Measurements from ENCODE around the gene EPO.

DNA sequence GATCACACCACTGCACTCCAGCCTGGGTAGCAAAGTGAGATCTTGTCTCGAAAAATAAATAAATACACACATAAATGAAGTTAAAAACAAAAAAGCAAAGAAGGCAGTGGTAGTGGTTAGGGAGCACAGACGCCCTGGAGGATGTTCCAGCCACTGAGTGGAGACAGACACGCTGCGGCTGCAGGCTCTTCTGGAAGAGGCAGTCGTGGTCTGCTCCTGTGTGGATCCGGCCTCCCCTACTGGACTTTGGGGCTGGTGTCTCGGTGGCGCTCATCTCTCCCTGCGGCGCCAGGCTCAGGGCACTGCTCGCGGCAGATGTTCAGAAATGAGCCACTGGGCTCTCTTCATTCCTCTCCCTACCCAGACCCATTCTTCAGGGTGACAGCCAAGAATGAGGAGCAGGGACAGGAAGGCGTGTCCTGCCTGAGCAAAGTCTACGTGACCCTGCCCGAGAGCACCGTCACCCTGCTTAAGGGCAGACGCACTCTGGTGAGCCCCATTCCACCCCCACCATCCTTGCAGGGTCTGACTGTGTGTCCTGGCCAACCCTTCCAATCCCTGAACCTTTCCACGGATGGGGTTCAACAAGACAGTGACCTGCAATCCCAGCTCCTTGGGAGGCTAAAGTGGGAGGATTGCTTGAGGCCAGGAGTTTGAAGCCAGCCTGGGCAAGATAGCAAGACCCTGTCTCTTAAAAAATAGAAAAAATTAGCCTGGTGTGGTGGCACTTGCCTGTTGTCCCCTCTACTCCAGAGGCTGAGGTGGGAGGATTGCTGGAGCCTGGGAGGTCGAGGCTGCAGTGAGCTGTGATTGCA is 39.3 kb downstream of the EPO start:
- no peak for TF ChIP-seq CTCF (IDR thresholded peaks at IDR 0.05 in 8 of 11, conservative IDR thresholded peaks at IDR 0.05 in 3 of 11)
- no peak for TF ChIP-seq POLR2AphosphoS5 (IDR thresholded peaks at IDR 0.05)
